Astrocyte (in vitro differentiated cells and primary cell): ENCODE measurements around the gene ATXN2. TPM values are rescaled to one million over a fixed set of nuclear protein-coding genes. Genes with fewer than 3 reads are reported as not detected.

Experiments used
- DNase-seq: peaks from one replicate; pipeline ENCODE4 v3.0.0-alpha.2; 2010; ENCODE audit warnings: low read depth
- FAIRE-seq: peaks from 2 replicates; lab custom pipeline; 2011; peaks lifted over from hg19 to GRCh38; lab: Jason Lieb, UNC
- H2AFZ ChIP-seq: 2 replicates; pipeline ENCODE4 v1.6.0; 2012; ENCODE audit warnings: low read depth, low read length, inconsistent platforms
- H3K27ac ChIP-seq: 2 replicates; pipeline ENCODE4 v1.5.1; 2011; ENCODE audit warnings: low read depth, low read length, inconsistent platforms
- H3K27me3 ChIP-seq: 2 replicates; pipeline ENCODE4 v1.6.0; 2011; ENCODE audit warnings: low read length, inconsistent platforms; ENCODE audit not compliant: insufficient read depth
- H3K36me3 ChIP-seq: 2 replicates; pipeline ENCODE4 v1.5.1; 2011; ENCODE audit warnings: low read length, inconsistent platforms; ENCODE audit not compliant: insufficient read depth
- H3K4me1 ChIP-seq: 2 replicates; pipeline ENCODE4 v1.5.1; 2011; ENCODE audit warnings: low read length, inconsistent platforms; ENCODE audit not compliant: insufficient read depth
- H3K4me2 ChIP-seq: 2 replicates; pipeline ENCODE4 v1.6.0; 2012; ENCODE audit warnings: low read length, inconsistent platforms
- H3K4me3 ChIP-seq: 2 replicates; pipeline ENCODE4 v1.5.1; 2011; ENCODE audit warnings: low read depth, mild to moderate bottlenecking, low read length, inconsistent platforms; ENCODE audit not compliant: insufficient read depth
- H3K79me2 ChIP-seq: 2 replicates; pipeline ENCODE4 v1.6.0; 2012; ENCODE audit warnings: mild to moderate bottlenecking, low read length, inconsistent platforms; ENCODE audit not compliant: insufficient read depth
- H3K9ac ChIP-seq: 2 replicates; pipeline ENCODE4 v1.6.0; 2012; ENCODE audit warnings: mild to moderate bottlenecking, low read length, inconsistent platforms
- H3K9me3 ChIP-seq: 2 replicates; pipeline ENCODE4 v1.5.1; 2012; ENCODE audit warnings: low read depth, mild to moderate bottlenecking, low read length, inconsistent platforms; ENCODE audit not compliant: insufficient read depth
- H4K20me1 ChIP-seq: 2 replicates; pipeline ENCODE4 v1.6.0; 2012; ENCODE audit warnings: low read length, inconsistent platforms; ENCODE audit not compliant: insufficient read depth
- H3K27ac Mint-ChIP-seq: one replicate; pipeline ENCODE4 v1.8.0; 2021; ENCODE audit warnings: mild to moderate bottlenecking, mixed read lengths; ENCODE audit not compliant: unreplicated experiment
- H3K27me3 Mint-ChIP-seq: one replicate; pipeline ENCODE4 v1.8.0; 2021; ENCODE audit warnings: low read depth, mixed read lengths; ENCODE audit not compliant: unreplicated experiment
- H3K36me3 Mint-ChIP-seq: one replicate; pipeline ENCODE4 v1.8.0; 2021; ENCODE audit warnings: low read depth, mixed read lengths; ENCODE audit not compliant: unreplicated experiment
- H3K4me1 Mint-ChIP-seq: one replicate; pipeline ENCODE4 v1.8.0; 2021; ENCODE audit warnings: low read depth, mixed read lengths; ENCODE audit not compliant: unreplicated experiment
- H3K4me3 Mint-ChIP-seq: one replicate; pipeline ENCODE4 v1.8.0; 2021; ENCODE audit warnings: mild to moderate bottlenecking, moderate library complexity, mixed read lengths; ENCODE audit not compliant: unreplicated experiment
- H3K9me3 Mint-ChIP-seq: one replicate; pipeline ENCODE4 v1.8.0; 2021; ENCODE audit warnings: mild to moderate bottlenecking, mixed read lengths; ENCODE audit not compliant: unreplicated experiment
- EZH2 ChIP-seq: IDR thresholded peaks from 2 replicates; pipeline ENCODE4 v1.6.1; 2012; ENCODE audit warnings: mild to moderate bottlenecking, low read length, inconsistent platforms; ENCODE audit not compliant: insufficient read depth
- total RNA-seq: library from RNA; stranded (reverse); gene quantifications from 2 replicates; pipeline ENCODE4 v1.2.1, GENCODE V29; 2021
- TF ChIP-seq, protein P1 (sequence below): IDR thresholded peaks from 2 replicates; pipeline ENCODE4 v1.5.1; 2011; ENCODE audit warnings: low read depth, mild to moderate bottlenecking, inconsistent platforms, low read length, moderate library complexity; ENCODE audit not compliant: insufficient read depth

ATXN2 gene
- total RNA-seq, 1 donor from 2014 or later: 58.0 TPM

DNA sequence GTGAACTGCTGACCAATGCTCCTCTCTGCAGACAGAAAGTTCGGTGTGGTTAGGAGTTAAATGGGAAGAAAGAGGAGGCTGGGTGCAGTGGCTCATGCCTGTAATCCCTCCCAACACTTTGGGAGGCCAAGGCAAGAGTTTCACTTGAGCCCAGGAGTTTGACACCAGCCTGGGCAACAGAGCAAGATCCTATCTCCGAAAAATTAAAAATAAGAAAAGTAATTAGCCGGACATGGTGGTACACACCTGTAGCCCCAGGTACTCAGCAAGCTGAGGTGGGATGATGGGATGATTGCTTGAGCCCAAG, 19.0 kb downstream of the ATXN2 start:
- peaks cover 12% of the 10 kb centered on the region for H3K36me3 Mint-ChIP-seq
- DNase-seq (no peak), FAIRE-seq (no peak)
- H3K27ac ChIP-seq: no peak overlapping the region
- peaks cover 90% of the 10 kb centered on the region for H3K79me2 ChIP-seq
- peaks cover 10% of the 10 kb centered on the region for H3K4me1 Mint-ChIP-seq
- H3K4me2 ChIP-seq: no peak overlapping the region
- TF ChIP-seq, protein P1, sequence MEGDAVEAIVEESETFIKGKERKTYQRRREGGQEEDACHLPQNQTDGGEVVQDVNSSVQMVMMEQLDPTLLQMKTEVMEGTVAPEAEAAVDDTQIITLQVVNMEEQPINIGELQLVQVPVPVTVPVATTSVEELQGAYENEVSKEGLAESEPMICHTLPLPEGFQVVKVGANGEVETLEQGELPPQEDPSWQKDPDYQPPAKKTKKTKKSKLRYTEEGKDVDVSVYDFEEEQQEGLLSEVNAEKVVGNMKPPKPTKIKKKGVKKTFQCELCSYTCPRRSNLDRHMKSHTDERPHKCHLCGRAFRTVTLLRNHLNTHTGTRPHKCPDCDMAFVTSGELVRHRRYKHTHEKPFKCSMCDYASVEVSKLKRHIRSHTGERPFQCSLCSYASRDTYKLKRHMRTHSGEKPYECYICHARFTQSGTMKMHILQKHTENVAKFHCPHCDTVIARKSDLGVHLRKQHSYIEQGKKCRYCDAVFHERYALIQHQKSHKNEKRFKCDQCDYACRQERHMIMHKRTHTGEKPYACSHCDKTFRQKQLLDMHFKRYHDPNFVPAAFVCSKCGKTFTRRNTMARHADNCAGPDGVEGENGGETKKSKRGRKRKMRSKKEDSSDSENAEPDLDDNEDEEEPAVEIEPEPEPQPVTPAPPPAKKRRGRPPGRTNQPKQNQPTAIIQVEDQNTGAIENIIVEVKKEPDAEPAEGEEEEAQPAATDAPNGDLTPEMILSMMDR: no peak
- no peak for TF ChIP-seq EZH2
- H3K4me3 ChIP-seq: no peak overlapping the region
- no peaks in the 10 kb centered on the region for H3K9me3 ChIP-seq
- H3K36me3 ChIP-seq: no peaks in the 10 kb centered on the region
- H2AFZ ChIP-seq: no peak overlapping the region
- H3K9ac ChIP-seq: no peak overlapping the region
- H3K27me3 ChIP-seq: no peaks in the 10 kb centered on the region
- H3K27me3 Mint-ChIP-seq: no peaks in the 10 kb centered on the region
- H3K4me3 Mint-ChIP-seq: no peak overlapping the region
- H3K27ac Mint-ChIP-seq: peak overlapping the region; percentile 58
- peaks cover 83% of the 10 kb centered on the region for H4K20me1 ChIP-seq
- H3K9me3 Mint-ChIP-seq: no peaks in the 10 kb centered on the region
- peaks cover 15% of the 10 kb centered on the region for H3K4me1 ChIP-seq

DNA sequence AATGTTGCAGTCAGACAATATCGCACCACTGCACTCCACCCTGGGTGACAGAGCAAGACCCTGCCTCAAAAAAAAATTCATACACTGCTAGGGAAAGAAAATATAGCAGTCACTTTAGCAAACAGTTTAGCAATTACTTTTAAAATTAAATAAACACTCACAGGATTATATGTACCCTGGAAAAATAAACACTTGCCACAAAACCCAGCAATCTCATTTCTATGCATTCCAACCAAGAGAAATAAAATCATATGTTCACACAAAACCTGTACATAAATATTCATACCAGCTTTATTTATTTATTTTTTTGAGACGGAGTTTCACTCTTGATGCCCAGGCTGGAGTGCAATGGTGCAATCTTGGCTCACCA, 20.2 kb downstream of the ATXN2 start:
- no peak overlapping the region for H3K27ac Mint-ChIP-seq
- Histone ChIP-seq H3K4me3 (no peak overlapping the region), H3K27ac (peak overlapping the region; percentile 60), H3K27me3 (no peaks in the 10 kb centered on the region), H3K9ac (no peak overlapping the region), H3K9me3 (no peaks in the 10 kb centered on the region), H2AFZ (no peak overlapping the region), H3K79me2 (peaks cover 90% of the 10 kb centered on the region), H3K4me1 (peaks cover 15% of the 10 kb centered on the region), H3K4me2 (peak overlapping the region; percentile 28), H4K20me1 (peaks cover 81% of the 10 kb centered on the region), H3K36me3 (no peaks in the 10 kb centered on the region)
- peaks cover 12% of the 10 kb centered on the region for H3K36me3 Mint-ChIP-seq
- peaks cover 11% of the 10 kb centered on the region for H3K4me1 Mint-ChIP-seq
- FAIRE-seq (no peak), DNase-seq (no peak)
- no peak overlapping the region for H3K4me3 Mint-ChIP-seq
- H3K9me3 Mint-ChIP-seq: no peaks in the 10 kb centered on the region
- no peaks in the 10 kb centered on the region for H3K27me3 Mint-ChIP-seq
- TF ChIP-seq EZH2: no peak
- TF ChIP-seq, protein P1: no peak

DNA sequence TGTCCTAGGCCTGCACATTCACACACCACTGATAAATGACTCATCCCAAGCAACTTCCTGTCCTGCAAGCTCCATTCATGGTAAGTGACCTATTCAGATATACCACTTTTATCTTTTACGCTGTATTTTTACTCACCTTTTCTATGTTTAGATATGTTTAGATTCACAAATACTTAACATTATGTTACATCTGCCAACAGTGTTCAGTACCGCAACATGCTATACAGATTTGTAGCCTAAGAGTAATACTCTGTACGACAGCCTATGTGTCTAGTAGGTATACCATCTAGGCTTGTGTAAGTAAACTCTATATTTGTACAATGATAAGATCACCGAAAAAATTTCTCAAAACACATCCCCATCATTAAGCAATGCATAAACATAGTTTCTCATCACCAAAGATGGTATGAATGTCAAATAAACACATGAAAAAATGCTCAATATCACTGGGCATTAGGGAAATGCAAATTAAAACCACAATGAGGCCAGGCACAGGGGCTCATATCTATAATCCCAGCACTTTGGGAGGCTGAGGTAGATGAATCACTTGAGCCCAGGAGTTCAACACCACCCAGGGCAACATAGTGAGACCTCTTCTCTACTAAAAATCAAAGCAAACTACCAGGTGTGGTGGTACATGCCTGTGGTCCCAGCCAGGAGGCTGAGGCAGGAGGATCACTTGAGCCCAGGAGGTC, 20.7 kb downstream of the ATXN2 start:
- Mint-ChIP-seq H3K4me1 (peaks cover 11% of the 10 kb centered on the region), H3K36me3 (peaks cover 12% of the 10 kb centered on the region), H3K9me3 (no peaks in the 10 kb centered on the region), H3K27ac (peak overlapping the region; percentile 41), H3K4me3 (peak overlapping the region; percentile 9), H3K27me3 (no peaks in the 10 kb centered on the region)
- H3K9me3 ChIP-seq: no peaks in the 10 kb centered on the region
- no peak overlapping the region for H3K9ac ChIP-seq
- H3K27me3 ChIP-seq: no peaks in the 10 kb centered on the region
- H3K27ac ChIP-seq: peak overlapping the region; percentile 60
- FAIRE-seq: peak; percentile 49
- peak overlapping the region; percentile 28 for H3K4me2 ChIP-seq
- DNase-seq: peak; percentile 88
- peaks cover 90% of the 10 kb centered on the region for H3K79me2 ChIP-seq
- H3K4me1 ChIP-seq: peaks cover 15% of the 10 kb centered on the region
- H4K20me1 ChIP-seq: peaks cover 78% of the 10 kb centered on the region
- no peak for TF ChIP-seq EZH2
- TF ChIP-seq, protein P1: no peak
- H3K36me3 ChIP-seq: no peaks in the 10 kb centered on the region
- no peak overlapping the region for H3K4me3 ChIP-seq
- H2AFZ ChIP-seq: no peak overlapping the region
